ENCODE data around the gene VEGFD. TPM values are rescaled to one million over a fixed set of nuclear protein-coding genes. Genes with fewer than 3 reads are reported as not detected.

Gene VEGFD
- total and polyA plus RNA-seq, 2 of the 4 experiments (the other 2 are of a cell fraction): 0.18 to 0.19 TPM

GRCh38 chrX:15298201-15298600 lies 86.0 kb downstream of the VEGFD start:
- no peak overlapping the region for H2AFZ ChIP-seq (replicated peaks; ENCODE audit: low read length, poor library complexity)
- H2BK20ac ChIP-seq (ENCODE audit: low read depth, low read length): no peak overlapping the region
- no peaks in the 10 kb centered on the region for H3K9me1 ChIP-seq (ENCODE audit: insufficient read depth, low read length)
- no peak overlapping the region for H3K4ac ChIP-seq (ENCODE audit: low read depth, low read length)
- H4K8ac ChIP-seq (ENCODE audit: low read depth in 2 of 2, low read length in 2 of 2): no peak overlapping the region
- H3K4me3 ChIP-seq (ENCODE audit: insufficient read depth, low read depth, low read length): no peak overlapping the region
- no peak overlapping the region for H3K14ac ChIP-seq (replicated peaks; ENCODE audit: low read depth, low read length)
- in situ Hi-C loops (cut with MboI; ENCODE audit: low sequenced_read_pairs): no loop called here
- CTCF ChIA-PET: no interaction called here
- no peak overlapping the region for H3K4me2 ChIP-seq (ENCODE audit: low read depth, low read length)
- no peak overlapping the region for H2BK120ac ChIP-seq (ENCODE audit: low read depth, low read length)
- no peak overlapping the region for H3K18ac ChIP-seq (ENCODE audit: low read depth, low read length)
- no peaks in the 10 kb centered on the region for H3K36me3 ChIP-seq (ENCODE audit: control insufficient read depth, insufficient read depth, low read length)
- WGBS, 2 experiments (ENCODE audit: extremely low coverage in 2 of 2, insufficient read length in 1 of 2): 59% methylated on average over 2 of the region's 2 CpGs; no CpG with 5 or more reads in 1 of the 2 experiments
- DNase-seq (no peak), ATAC-seq (ENCODE audit: low read depth) (no peak)
- no peak overlapping the region for H2AK5ac ChIP-seq (ENCODE audit: low read depth, low read length)
- POLR2A ChIA-PET (ENCODE audit: unreplicated experiment): no interaction called here
- H3K27ac ChIP-seq (ENCODE audit: insufficient read depth, low read length): no peak overlapping the region
- BruUV-seq (replicated peaks): no TSS peak
- no peak for TF ChIP-seq CEBPB (IDR thresholded peaks at IDR 0.05; ENCODE audit: low read depth, low read length)
- no peak for TF ChIP-seq CHD1 (IDR thresholded peaks at IDR 0.05; ENCODE audit: low read depth, low read length)
- H3K56ac ChIP-seq (ENCODE audit: extremely low read depth, insufficient read depth, low read length): no peak overlapping the region
- no peak overlapping the region for H2BK5ac ChIP-seq (ENCODE audit: low read depth, low read length, poor library complexity, severe bottlenecking)
- no peak overlapping the region for H2BK15ac ChIP-seq (ENCODE audit: low read depth, low read length)
- no peak overlapping the region for H3K23ac ChIP-seq (ENCODE audit: low read depth, low read length)
- H3K9me3 ChIP-seq (ENCODE audit: control insufficient read depth, insufficient read depth, low read length): no peaks in the 10 kb centered on the region
- dilution Hi-C loops (cut with HindIII; ENCODE audit: low sequenced_read_pairs, unreplicated experiment): no loop called here
- no peaks in the 10 kb centered on the region for H3K4me1 ChIP-seq (ENCODE audit: control insufficient read depth, insufficient read depth, low read length)
- no peaks in the 10 kb centered on the region for H3K79me1 ChIP-seq (ENCODE audit: low read depth in 1 of 2, low read length in 2 of 2)
- no peak overlapping the region for H4K5ac ChIP-seq (ENCODE audit: low read depth, low read length)
- no peak overlapping the region for H4K91ac ChIP-seq (ENCODE audit: insufficient read depth, low read depth, low read length)
- no peak overlapping the region for H3K9ac ChIP-seq (ENCODE audit: low read depth, low read length)
- H3K27me3 ChIP-seq (ENCODE audit: control insufficient read depth, insufficient read depth, low read length): peaks cover 1% of the 10 kb centered on the region; the same call in 1 of the 2 replicates
- no peaks in the 10 kb centered on the region for H4K20me1 ChIP-seq (ENCODE audit: insufficient read depth, low read length)
- no peak overlapping the region for H2AK9ac ChIP-seq (replicated peaks; ENCODE audit: low read depth, low read length, poor library complexity)
- intact Hi-C loops (cut with micrococcal nuclease): no loop called here

Other genes starting within 250 kb of the VEGFD start
- 0.28 and 0.36 TPM in 2 replicates for gene ASB9, start 114.3 kb downstream of the VEGFD start, total RNA-seq (2012; rRNA removed)
- 0.15 TPM in 1 of 2 replicates, not detected in the other for gene ASB9, start 114.3 kb downstream of the VEGFD start, polyA plus RNA-seq (2012; rRNA removed)
- gene ASB11, start 68.8 kb downstream of the VEGFD start, total RNA-seq (2012; rRNA removed): not detected in 2 replicates
- not detected in 2 replicates for gene ASB11, start 68.8 kb downstream of the VEGFD start, polyA plus RNA-seq (2012; rRNA removed)
- gene PIGA, start 48.9 kb downstream of the VEGFD start, total RNA-seq (2012; rRNA removed): 9.1 and 10.3 TPM in 2 replicates
- 3.1 and 3.4 TPM in 2 replicates for gene PIGA, start 48.9 kb downstream of the VEGFD start, polyA plus RNA-seq (2012; rRNA removed)
- gene PIR, start 108.9 kb upstream of the VEGFD start, total RNA-seq (2012; rRNA removed): 5.7 and 5.8 TPM in 2 replicates
- gene PIR, start 108.9 kb upstream of the VEGFD start, polyA plus RNA-seq (2012; rRNA removed): 7.3 and 8.7 TPM in 2 replicates
- gene BMX, start 116.4 kb upstream of the VEGFD start, total RNA-seq (2012; rRNA removed): not detected in 2 replicates
- not detected in 2 replicates for gene BMX, start 116.4 kb upstream of the VEGFD start, polyA plus RNA-seq (2012; rRNA removed)
- not detected in 2 replicates for gene ACE2, start 216.5 kb upstream of the VEGFD start, total RNA-seq (2012; rRNA removed)
- gene ACE2, start 216.5 kb upstream of the VEGFD start, polyA plus RNA-seq (2012; rRNA removed): not detected in 2 replicates

Measured in IMR-90 (cell line).